GM18502 (cell line): ENCODE results near the gene LCN10.
"Not testable (repeated sequence)": the region's sequence is repeated elsewhere in the genome, so short reads cannot be mapped to it uniquely, and the experiment has no call there.

Experiments used
- ATAC-seq: cut with Tn5 transposase; IDR thresholded peaks from one replicate; pipeline ENCODE4 v1.9.1; 2021; ENCODE audit warnings: mild to moderate bottlenecking; ENCODE audit not compliant: unreplicated experiment, poor library complexity

LCN10 gene

GRCh38 chr9:136707011-136707410, 35.7 kb downstream of the LCN10 start:
- no peak for ATAC-seq

- ATAC-seq: no peak
Observed at GRCh38 chr9:136705564-136705963, 37.2 kb downstream of the LCN10 start.

- ATAC-seq: not testable (repeated sequence)
Observed at GRCh38 chr9:136704741-136705140, 38.0 kb downstream of the LCN10 start.

GRCh38 chr9:136703276-136703860, 39.4 kb downstream of the LCN10 start:
- ATAC-seq: no peak

- no peak for ATAC-seq
Observed at GRCh38 chr9:136701668-136702053, 41.1 kb downstream of the LCN10 start.

- ATAC-seq: peak; percentile 54
Observed at GRCh38 chr9:136700959-136701667, 41.6 kb downstream of the LCN10 start.

GRCh38 chr9:136700304-136700703, 42.4 kb downstream of the LCN10 start:
- no peak for ATAC-seq

GRCh38 chr9:136698635-136699246, 44.0 kb downstream of the LCN10 start:
- no peak for ATAC-seq

GRCh38 chr9:136697821-136698526, 44.8 kb downstream of the LCN10 start:
- ATAC-seq: no peak

- ATAC-seq: no peak
Observed at GRCh38 chr9:136697146-136697820, 45.5 kb downstream of the LCN10 start.

- ATAC-seq: no peak
Observed at GRCh38 chr9:136696502-136696901, 46.2 kb downstream of the LCN10 start.

GRCh38 chr9:136695955-136696354, 46.8 kb downstream of the LCN10 start:
- no peak for ATAC-seq

GRCh38 chr9:136695435-136695895, 47.3 kb downstream of the LCN10 start:
- no peak for ATAC-seq

GRCh38 chr9:136694872-136695247, 47.9 kb downstream of the LCN10 start:
- no peak for ATAC-seq

GRCh38 chr9:136694163-136694871, 48.4 kb downstream of the LCN10 start:
- no peak for ATAC-seq

- ATAC-seq: no peak
Observed at GRCh38 chr9:136693490-136694162, 49.1 kb downstream of the LCN10 start.

GRCh38 chr9:136693135-136693489, 49.6 kb downstream of the LCN10 start:
- ATAC-seq: no peak

- no peak for ATAC-seq
Observed at GRCh38 chr9:136692185-136693134, 50.3 kb downstream of the LCN10 start.
